Breast epithelium (tissue), 4 donors: ENCODE data around the gene CNFN. TPM values are rescaled to one million over a fixed set of nuclear protein-coding genes. Genes with fewer than 3 reads are reported as not detected.

ENCODE experiments used
- DNase-seq, 2 donors: peaks; one replicate each; pipeline ENCODE4 v3.0.0-alpha.2; 2019; ENCODE audit warnings: low spot score in 2 of 2
- H3K27ac ChIP-seq, 2 donors: fragments of 200-600 bp; sonication (generic) in 1 of 2; one replicate each; pipeline ENCODE4 v1.5.1; 2016 to 2019; ENCODE audit warnings: mild to moderate bottlenecking in 1 of 2
- H3K27me3 ChIP-seq, 2 donors: fragments of 200-600 bp; sonication (generic) in 1 of 2; one replicate each; pipeline versions ENCODE4 v1.5.1 to v1.6.0; 2017 to 2019; ENCODE audit warnings: control low read depth in 1 of 2, mild to moderate bottlenecking in 1 of 2
- H3K36me3 ChIP-seq: fragments of 200-600 bp; one replicate; pipeline ENCODE4 v1.5.1; 2019
- H3K4me1 ChIP-seq, 2 donors: fragments of 200-600 bp; sonication (generic); one replicate each; pipeline ENCODE4 v1.5.1; 2016 to 2019; ENCODE audit warnings: control low read depth in 1 of 2
- H3K4me3 ChIP-seq, 3 donors: fragments of 200-600 bp; sonication (generic); 1 replicate in 2 of 3; 2 replicates in 1 of 3; pipeline ENCODE4 v1.5.1; 2016 to 2019; ENCODE audit warnings: mild to moderate bottlenecking in 3 of 3, moderate library complexity in 2 of 3
- H3K9me3 ChIP-seq, 2 donors: fragments of 200-600 bp; sonication (generic) in 1 of 2; one replicate each; pipeline ENCODE4 v1.5.1; 2016 to 2019; ENCODE audit warnings: control low read depth in 1 of 2
- CTCF ChIP-seq, 3 donors: fragments of 450-650 bp; IDR thresholded peaks; one replicate each; pipeline ENCODE4 v1.5.1; 2016 to 2017; ENCODE audit warnings: antibody characterized with exemption in 3 of 3, mild to moderate bottlenecking in 3 of 3, moderate library complexity in 3 of 3
- POLR2A ChIP-seq: fragments of 450-650 bp; IDR thresholded peaks from one replicate; pipeline ENCODE4 v1.6.1; 2016; ENCODE audit warnings: antibody characterized with exemption, mild to moderate bottlenecking, moderate library complexity
- POLR2AphosphoS5 ChIP-seq, 3 donors: sonication (generic); formaldehyde crosslinking; IDR thresholded peaks; one replicate each; pipeline ENCODE4 v1.6.1; 2017; ENCODE audit warnings: antibody characterized with exemption in 3 of 3
- intact Hi-C: fragments of 100-400 bp; cut with DNase I; formaldehyde crosslinking; loops from one replicate; pipeline ENCODE4 v1.15.1; 2023; ENCODE audit warnings: low total_unique reads
- total RNA-seq, 3 donors: library from RNA; depleted of rRNA; stranded (reverse); fragments of >200 nt; gene quantifications; one replicate each; pipeline ENCODE4 v1.1.0, GENCODE V29; 2016

Gene CNFN
- total RNA-seq, 3 donors from 2014 or later = 2.6 to 4.8 (median 3.0) TPM

- Histone ChIP-seq H3K4me1 (no peaks in the 10 kb centered on the region), H3K9me3 (no peaks in the 10 kb centered on the region), H3K4me3 (no peak overlapping the region), H3K36me3 (no peaks in the 10 kb centered on the region), H3K27me3 (no peaks in the 10 kb centered on the region), H3K27ac (no peak overlapping the region)
- no peak for DNase-seq
- intact Hi-C loops = no loop called here
- TF ChIP-seq CTCF (IDR thresholded peaks at IDR 0.05) (no peak), POLR2A (no peak), POLR2AphosphoS5 (IDR thresholded peaks at IDR 0.05) (no peak)
Measured at GRCh38 chr19:42403586-42403985, 13.5 kb upstream of the CNFN start.

DNA sequence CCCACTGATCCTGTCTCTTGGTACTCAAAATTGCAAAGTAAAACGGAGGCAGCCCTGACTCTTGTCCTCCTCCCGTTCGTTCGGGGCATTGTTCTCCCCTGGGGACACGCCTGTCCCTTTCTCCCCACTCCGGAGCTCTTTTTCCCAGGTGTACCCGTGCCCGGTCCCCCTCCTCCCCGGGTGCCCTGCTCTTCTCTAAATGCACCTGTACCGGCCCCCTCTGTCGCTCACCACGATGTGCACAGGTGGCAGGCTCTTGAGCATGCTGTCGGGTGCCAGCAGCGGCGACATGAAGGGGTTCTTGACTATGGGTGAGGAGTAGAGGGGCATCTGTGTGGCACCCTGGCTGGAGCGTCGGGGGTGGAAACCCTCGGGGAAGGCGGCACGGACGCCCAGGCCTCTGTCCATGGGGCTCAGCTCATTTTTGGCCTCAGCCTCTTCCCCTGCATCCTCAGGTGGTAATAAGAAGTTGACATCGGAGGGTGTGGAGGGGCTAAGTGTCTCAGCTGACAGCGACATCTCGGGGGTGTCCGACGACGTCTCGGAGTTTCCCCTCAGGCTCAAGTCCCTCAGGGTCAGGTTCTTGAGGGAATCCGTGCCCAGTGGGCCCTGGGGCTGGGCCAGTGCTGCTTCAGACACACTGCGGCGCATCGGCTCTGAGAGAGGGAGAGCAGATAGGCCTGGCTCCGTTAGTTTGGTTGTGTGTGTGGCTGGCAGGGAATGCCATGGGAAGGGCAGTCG is 12.4 kb upstream of the CNFN start:
- intact Hi-C loops = no loop called here
- H3K27me3 ChIP-seq = no peaks in the 10 kb centered on the region
- H3K27ac ChIP-seq = peak overlapping the region; percentile 82 to 84
- TF ChIP-seq CTCF (IDR thresholded peaks at IDR 0.05) (no peak), POLR2A (no peak), POLR2AphosphoS5 (IDR thresholded peaks at IDR 0.05) (no peak)
- no peaks in the 10 kb centered on the region for H3K36me3 ChIP-seq
- H3K9me3 ChIP-seq = no peaks in the 10 kb centered on the region
- DNase-seq = no peak
- peaks cover 4% of the 10 kb centered on the region in 2 donors for H3K4me1 ChIP-seq
- H3K4me3 ChIP-seq = peak overlapping the region; percentile 55 to 78 (median 70)

DNA sequence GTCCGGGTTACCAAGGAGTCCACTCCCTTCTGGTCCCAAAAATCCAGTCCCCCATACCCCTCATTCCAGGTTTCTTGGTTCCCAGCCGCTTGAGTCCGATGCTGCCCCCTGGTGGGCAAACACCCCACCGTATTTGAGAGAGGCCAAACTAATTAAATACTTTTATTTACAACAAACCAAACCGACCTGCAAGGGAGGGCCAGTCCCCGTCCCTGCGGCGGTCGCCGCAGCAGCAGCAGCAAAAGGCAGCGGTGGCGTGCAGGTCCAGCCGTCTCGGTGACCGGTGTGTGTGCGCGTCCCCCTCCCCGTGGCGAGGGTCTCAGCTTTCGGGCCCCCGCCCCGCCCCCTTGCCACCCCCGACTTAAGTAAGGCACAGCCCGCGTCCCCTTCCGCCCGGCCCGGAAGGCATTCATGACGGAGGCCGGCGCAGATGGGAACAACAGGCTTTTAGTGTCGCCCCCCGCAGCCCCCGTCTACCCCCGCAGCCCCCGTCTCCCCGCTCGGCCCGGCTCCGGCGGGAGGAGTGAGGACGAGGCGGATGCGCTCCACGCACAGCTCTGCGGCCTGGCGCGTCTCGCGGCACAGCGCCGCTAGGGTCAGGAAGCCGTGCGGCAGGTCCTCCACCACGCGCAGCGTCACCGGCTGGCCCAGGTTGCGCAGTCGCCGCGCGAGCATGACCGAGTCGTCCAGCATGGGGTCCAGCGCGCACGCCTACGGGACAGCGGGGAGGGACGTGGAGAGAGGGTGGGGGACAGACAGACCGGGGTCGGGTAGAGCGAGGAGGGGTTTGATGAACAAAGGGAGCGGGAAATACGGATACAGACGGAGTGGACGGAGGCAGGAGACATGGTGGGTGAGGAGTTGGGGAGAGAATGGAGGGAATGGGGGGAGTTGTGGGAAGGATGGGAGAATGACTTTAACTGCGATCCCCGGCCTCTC is 11.5 kb upstream of the CNFN start:
- Histone ChIP-seq H3K9me3 (no peaks in the 10 kb centered on the region), H3K27ac (peak overlapping the region; percentile 82 to 84), H3K27me3 (no peaks in the 10 kb centered on the region), H3K4me1 (peaks cover 4 to 5% of the 10 kb centered on the region in 2 donors), H3K36me3 (no peaks in the 10 kb centered on the region), H3K4me3 (peak overlapping the region; percentile 55 to 78 (median 70))
- no peak for TF ChIP-seq POLR2A
- peak; percentile 76 to 78 (median 78) for TF ChIP-seq CTCF (IDR thresholded peaks at IDR 0.05)
- TF ChIP-seq POLR2AphosphoS5 (IDR thresholded peaks at IDR 0.05) = peak in 2 of 3 donors; percentile 26 to 52
- intact Hi-C loops = no loop called here
- DNase-seq = peak; percentile 85 to 87

- Histone ChIP-seq H3K4me3 (no peak overlapping the region), H3K9me3 (no peaks in the 10 kb centered on the region), H3K27me3 (no peaks in the 10 kb centered on the region), H3K36me3 (no peaks in the 10 kb centered on the region), H3K27ac (no peak overlapping the region), H3K4me1 (peaks cover 5 to 7% of the 10 kb centered on the region in 2 donors)
- intact Hi-C loops = no loop called here
- TF ChIP-seq POLR2AphosphoS5 (IDR thresholded peaks at IDR 0.05) (no peak), POLR2A (no peak), CTCF (IDR thresholded peaks at IDR 0.05) (no peak)
- DNase-seq = no peak
Measured at GRCh38 chr19:42400404-42400803, 10.3 kb upstream of the CNFN start.
